Fibroblast of lung (primary cell): ENCODE data around the gene IQSEC3. TPM values are rescaled to one million over a fixed set of nuclear protein-coding genes. Genes with fewer than 3 reads are reported as not detected.

ENCODE experiments used
- DNase-seq, 2 donors: peaks; one replicate each; pipeline versions ENCODE4 v3.0.0 to v3.0.0-alpha.2; 2010; ENCODE audit warnings: low read depth in 2 of 2
- H2AFZ ChIP-seq: 2 replicates; pipeline ENCODE4 v1.5.1; 2012; ENCODE audit warnings: low read length, control low read depth, inconsistent platforms
- H3K27ac ChIP-seq: 2 replicates; pipeline ENCODE4 v1.5.1; 2011; ENCODE audit warnings: low read length, control low read depth; ENCODE audit not compliant: insufficient read depth
- H3K27me3 ChIP-seq: 2 replicates; pipeline ENCODE4 v1.5.1; 2011; ENCODE audit warnings: mild to moderate bottlenecking, low read length; ENCODE audit not compliant: control insufficient read depth, insufficient read depth
- H3K36me3 ChIP-seq: 2 replicates; pipeline ENCODE4 v1.5.1; 2011; ENCODE audit warnings: low read length; ENCODE audit not compliant: control insufficient read depth, insufficient read depth
- H3K4me1 ChIP-seq: 2 replicates; pipeline ENCODE4 v1.5.1; 2011; ENCODE audit warnings: low read length; ENCODE audit not compliant: control insufficient read depth, insufficient read depth; ENCODE audit errors: extremely low read depth
- H3K4me2 ChIP-seq: 2 replicates; pipeline ENCODE4 v1.5.1; 2011; ENCODE audit warnings: low read length, control low read depth; ENCODE audit not compliant: insufficient read depth; ENCODE audit errors: extremely low read depth
- H3K4me3 ChIP-seq, 4 experiments: fragments of 200-600 bp in 1 of 4; sonication (generic) in 1 of 4; replicated peaks in 1 of 4; 2 replicates each; pipeline ENCODE4 v1.5.1; 2011 to 2016; ENCODE audit warnings: low read length in 4 of 4, low read depth in 3 of 4, mild to moderate bottlenecking in 3 of 4, control low read depth in 2 of 4, inconsistent platforms in 1 of 4, mixed read lengths in 1 of 4; ENCODE audit not compliant: insufficient read depth in 1 of 4; ENCODE audit errors: control extremely low read depth in 1 of 4
- H3K79me2 ChIP-seq: 2 replicates; pipeline ENCODE4 v1.5.1; 2012; ENCODE audit warnings: mild to moderate bottlenecking, low read length, inconsistent platforms; ENCODE audit not compliant: control insufficient read depth, insufficient read depth
- H3K9ac ChIP-seq: 2 replicates; pipeline ENCODE4 v1.5.1; 2011; ENCODE audit warnings: mild to moderate bottlenecking, low read length, control low read depth; ENCODE audit not compliant: insufficient read depth
- H3K9me3 ChIP-seq: 2 replicates; pipeline ENCODE4 v1.5.1; 2012; ENCODE audit warnings: low read depth, low read length; ENCODE audit not compliant: control insufficient read depth, insufficient read depth
- H4K20me1 ChIP-seq: 2 replicates; pipeline ENCODE4 v1.5.1; 2011; ENCODE audit warnings: low read length; ENCODE audit not compliant: control insufficient read depth, insufficient read depth; ENCODE audit errors: extremely low read depth
- EZH2 ChIP-seq: IDR thresholded peaks from 2 replicates; pipeline ENCODE4 v1.5.1; 2012; ENCODE audit warnings: low read length, control low read depth, mild to moderate bottlenecking; ENCODE audit errors: missing control alignments
- polyA plus RNA-seq, 2 donors: library from polyadenylated mRNA; depleted of rRNA in 1 of 2; stranded (reverse) in 1 of 2; unstranded in 1 of 2; fragments of >200 nt; gene quantifications; 2 replicates each; pipeline ENCODE4 v1.2.1, GENCODE V29; 2011 to 2012; ENCODE audit warnings: missing spikeins in 1 of 2
- total RNA-seq: library from RNA; depleted of rRNA; stranded (reverse); fragments of >200 nt; gene quantifications from 2 replicates; pipeline ENCODE4 v1.2.1, GENCODE V29; 2014
- TF ChIP-seq, protein P1 (sequence below), 2 donors: IDR thresholded peaks in 1 of 2; conservative IDR thresholded peaks in 1 of 2; 1 replicate in 1 of 2; 2 replicates in 1 of 2; pipeline ENCODE4 v1.5.1; 2011 to 2012; ENCODE audit warnings: low read length in 2 of 2, control low read depth in 1 of 2, inconsistent platforms in 1 of 2, low read depth in 1 of 2, mild to moderate bottlenecking in 1 of 2

The IQSEC3 gene
- total and polyA plus RNA-seq, 2 donors (not counting 1 experiment from before 2014, with no cell fraction given) = 0.14 to 1.3 TPM

DNA sequence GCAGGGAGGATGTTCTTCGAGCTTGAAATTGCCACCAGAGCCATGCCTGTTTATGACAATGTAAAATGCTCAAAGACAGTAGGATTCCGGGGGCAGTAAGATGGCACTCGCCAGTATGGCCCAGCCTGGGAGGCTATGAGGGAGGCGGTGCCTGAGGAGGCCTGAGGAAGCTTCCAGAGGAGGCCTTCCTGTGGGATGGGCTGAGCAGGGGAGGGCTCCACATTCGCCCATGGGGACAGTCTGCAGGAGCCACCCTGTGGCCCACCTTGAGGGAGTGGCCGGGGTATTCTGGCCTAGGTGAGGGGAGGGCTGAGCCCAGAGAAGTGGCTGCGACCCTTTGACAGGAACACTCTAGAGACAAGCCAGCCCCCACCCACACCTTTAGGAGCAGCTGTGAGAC, 50.7 kb downstream of the IQSEC3 start:
- DNase-seq = no peak
- H3K36me3 ChIP-seq = no peaks in the 10 kb centered on the region
- no peak overlapping the region for H3K4me3 ChIP-seq
- no peaks in the 10 kb centered on the region for H3K4me1 ChIP-seq
- no peaks in the 10 kb centered on the region for H3K79me2 ChIP-seq
- H3K9ac ChIP-seq = no peak overlapping the region
- H2AFZ ChIP-seq = no peak overlapping the region
- H3K4me2 ChIP-seq = no peak overlapping the region
- H4K20me1 ChIP-seq = no peaks in the 10 kb centered on the region
- H3K27ac ChIP-seq = no peak overlapping the region
- TF ChIP-seq EZH2 = no peak
- peaks cover 9% of the 10 kb centered on the region for H3K27me3 ChIP-seq
- H3K9me3 ChIP-seq = no peaks in the 10 kb centered on the region

DNA sequence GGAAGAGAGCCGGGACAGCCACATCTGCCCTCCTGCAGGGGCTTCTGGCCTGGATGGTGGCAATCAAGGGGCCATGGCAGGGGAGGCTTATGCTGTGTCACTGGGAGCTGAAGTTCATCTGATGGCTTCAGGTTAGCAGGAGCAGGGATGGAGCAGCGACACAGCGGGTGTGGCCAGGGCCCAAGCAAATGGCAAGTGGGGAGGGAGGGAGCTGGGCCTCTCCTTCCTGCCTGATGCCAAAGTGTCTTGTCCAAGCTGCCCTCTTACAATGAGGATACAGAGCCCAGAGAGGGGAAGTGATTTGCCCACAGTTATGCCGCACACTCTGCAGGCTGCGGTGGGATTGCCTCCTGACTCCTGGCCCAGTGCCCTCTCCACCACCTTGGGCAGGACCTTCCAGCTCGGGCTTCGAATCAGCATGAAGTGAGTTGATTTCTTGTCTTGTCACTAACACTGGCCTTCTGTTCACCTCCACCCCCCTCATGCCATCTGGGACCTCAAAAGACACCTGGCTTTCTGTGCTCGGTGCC, 51.3 kb downstream of the IQSEC3 start:
- Histone ChIP-seq H3K27me3 (peaks cover 9% of the 10 kb centered on the region), H4K20me1 (no peaks in the 10 kb centered on the region), H3K79me2 (no peaks in the 10 kb centered on the region)

DNA sequence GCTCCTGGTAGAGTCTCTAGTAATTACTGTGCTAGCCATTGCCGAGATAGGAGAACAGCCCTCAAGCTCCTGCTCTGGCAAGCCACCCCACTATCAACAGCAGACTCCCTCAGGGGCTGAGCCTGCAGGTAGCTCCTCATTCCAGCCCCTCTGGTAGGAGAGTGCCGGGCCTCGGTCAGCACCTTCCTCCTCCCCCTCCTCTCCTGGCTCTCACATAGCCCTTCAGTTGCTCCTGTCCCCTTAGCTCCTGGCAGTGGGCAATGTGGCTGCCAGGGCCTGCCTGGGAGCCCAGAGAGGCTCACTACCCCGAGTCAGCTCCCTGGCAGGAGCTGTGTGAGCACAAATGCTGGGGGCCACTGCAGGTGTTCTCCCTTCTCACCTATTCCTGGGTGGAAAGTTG, 52.0 kb downstream of the IQSEC3 start:
- Histone ChIP-seq H3K4me3 (no peak overlapping the region), H3K27ac (no peak overlapping the region), H3K4me1 (no peaks in the 10 kb centered on the region), H4K20me1 (no peaks in the 10 kb centered on the region), H3K9me3 (no peaks in the 10 kb centered on the region), H3K4me2 (no peak overlapping the region), H3K27me3 (peaks cover 7% of the 10 kb centered on the region), H3K36me3 (no peaks in the 10 kb centered on the region), H3K9ac (no peak overlapping the region), H3K79me2 (no peaks in the 10 kb centered on the region), H2AFZ (no peak overlapping the region)
- no peak for DNase-seq
- TF ChIP-seq EZH2 = no peak
- TF ChIP-seq, protein P1, sequence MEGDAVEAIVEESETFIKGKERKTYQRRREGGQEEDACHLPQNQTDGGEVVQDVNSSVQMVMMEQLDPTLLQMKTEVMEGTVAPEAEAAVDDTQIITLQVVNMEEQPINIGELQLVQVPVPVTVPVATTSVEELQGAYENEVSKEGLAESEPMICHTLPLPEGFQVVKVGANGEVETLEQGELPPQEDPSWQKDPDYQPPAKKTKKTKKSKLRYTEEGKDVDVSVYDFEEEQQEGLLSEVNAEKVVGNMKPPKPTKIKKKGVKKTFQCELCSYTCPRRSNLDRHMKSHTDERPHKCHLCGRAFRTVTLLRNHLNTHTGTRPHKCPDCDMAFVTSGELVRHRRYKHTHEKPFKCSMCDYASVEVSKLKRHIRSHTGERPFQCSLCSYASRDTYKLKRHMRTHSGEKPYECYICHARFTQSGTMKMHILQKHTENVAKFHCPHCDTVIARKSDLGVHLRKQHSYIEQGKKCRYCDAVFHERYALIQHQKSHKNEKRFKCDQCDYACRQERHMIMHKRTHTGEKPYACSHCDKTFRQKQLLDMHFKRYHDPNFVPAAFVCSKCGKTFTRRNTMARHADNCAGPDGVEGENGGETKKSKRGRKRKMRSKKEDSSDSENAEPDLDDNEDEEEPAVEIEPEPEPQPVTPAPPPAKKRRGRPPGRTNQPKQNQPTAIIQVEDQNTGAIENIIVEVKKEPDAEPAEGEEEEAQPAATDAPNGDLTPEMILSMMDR (conservative IDR thresholded peaks at IDR 0.05 in 1 of 2, IDR thresholded peaks at IDR 0.05 in 1 of 2; ENCODE audit: low read depth in 1 of 2, low read length in 2 of 2) = no peak

More for the DNA sequence above, 51.3 kb downstream of the IQSEC3 start:
- TF ChIP-seq, protein P1 (conservative IDR thresholded peaks at IDR 0.05 in 1 of 2, IDR thresholded peaks at IDR 0.05 in 1 of 2; ENCODE audit: low read depth in 1 of 2, low read length in 2 of 2) = no peak
- TF ChIP-seq EZH2 = no peak
- Histone ChIP-seq H3K9ac (no peak overlapping the region), H3K36me3 (no peaks in the 10 kb centered on the region), H3K4me1 (no peaks in the 10 kb centered on the region), H3K4me2 (no peak overlapping the region), H3K9me3 (no peaks in the 10 kb centered on the region), H3K4me3 (no peak overlapping the region), H2AFZ (no peak overlapping the region), H3K27ac (no peak overlapping the region)
- no peak for DNase-seq
